H9 (cell line): ENCODE results near the gene CTU2. TPM values are rescaled to one million over a fixed set of nuclear protein-coding genes. Genes with fewer than 3 reads are reported as not detected.

Source experiments
- DNase-seq: peaks from one replicate; pipeline ENCODE4 v3.0.0-alpha.2; 2017
- H2AFZ ChIP-seq: one replicate; pipeline ENCODE4 v1.6.1; 2013; ENCODE audit warnings: mild to moderate bottlenecking, low read length, control low read depth, moderate library complexity
- H2AK5ac ChIP-seq: 2 replicates; pipeline ENCODE4 v1.6.1; 2013; ENCODE audit warnings: low read length, control low read depth, mixed read lengths; ENCODE audit not compliant: insufficient read length
- H2BK120ac ChIP-seq: one replicate; pipeline ENCODE4 v1.6.1; 2013; ENCODE audit warnings: low read depth, mild to moderate bottlenecking, low read length, control low read depth, inconsistent platforms; ENCODE audit not compliant: poor library complexity, severe bottlenecking
- H2BK12ac ChIP-seq: 2 replicates; pipeline ENCODE4 v1.6.1; 2013; ENCODE audit warnings: low read length, control low read depth, mixed read lengths, low read depth; ENCODE audit not compliant: insufficient read length
- H2BK15ac ChIP-seq: 2 replicates; pipeline ENCODE4 v1.6.1; 2013; ENCODE audit warnings: low read depth, low read length, control low read depth
- H2BK20ac ChIP-seq: one replicate; pipeline ENCODE4 v1.6.1; 2013; ENCODE audit warnings: low read depth, mild to moderate bottlenecking, low read length, control low read depth, inconsistent platforms; ENCODE audit not compliant: poor library complexity, severe bottlenecking
- H2BK5ac ChIP-seq: 2 replicates; pipeline ENCODE4 v1.6.1; 2013; ENCODE audit warnings: low read length, control low read depth, mixed read lengths; ENCODE audit not compliant: insufficient read length
- H3K14ac ChIP-seq: 2 replicates; pipeline ENCODE4 v1.6.1; 2013; ENCODE audit warnings: low read length, control low read depth; ENCODE audit not compliant: insufficient read depth
- H3K18ac ChIP-seq: 2 replicates; pipeline ENCODE4 v1.6.1; 2013; ENCODE audit warnings: low read depth, mild to moderate bottlenecking, mixed read lengths, low read length, control low read depth; ENCODE audit not compliant: insufficient read length
- H3K23ac ChIP-seq: 2 replicates; pipeline ENCODE4 v1.6.1; 2013; ENCODE audit warnings: low read length, control low read depth, mixed read lengths, low read depth; ENCODE audit not compliant: insufficient read length
- H3K23me2 ChIP-seq: 2 replicates; pipeline ENCODE4 v1.6.1; 2013; ENCODE audit warnings: low read depth, mild to moderate bottlenecking, mixed read lengths, low read length, control low read depth; ENCODE audit not compliant: insufficient read length, poor library complexity, severe bottlenecking
- H3K27ac ChIP-seq: 2 replicates; pipeline ENCODE4 v1.5.1; 2013; ENCODE audit warnings: low read length, control low read depth, mixed read lengths, low read depth; ENCODE audit not compliant: insufficient read length
- H3K27me3 ChIP-seq: 2 replicates; pipeline ENCODE4 v1.6.1; 2013; ENCODE audit warnings: low read length, control low read depth, inconsistent platforms; ENCODE audit not compliant: insufficient read depth
- H3K4ac ChIP-seq: 2 replicates; pipeline ENCODE4 v1.6.1; 2013; ENCODE audit warnings: low read depth, mild to moderate bottlenecking, control low read depth, inconsistent platforms, low read length, moderate library complexity
- H3K4me1 ChIP-seq: 2 replicates; pipeline ENCODE4 v1.6.1; 2013; ENCODE audit warnings: low read length, control low read depth, inconsistent platforms; ENCODE audit not compliant: insufficient read depth
- H3K4me2 ChIP-seq: 2 replicates; pipeline ENCODE4 v1.6.1; 2013; ENCODE audit warnings: low read length, control low read depth, mixed read lengths; ENCODE audit not compliant: insufficient read length, insufficient read depth
- H3K56ac ChIP-seq: 2 replicates; pipeline ENCODE4 v1.6.1; 2013; ENCODE audit warnings: low read depth, mild to moderate bottlenecking, mixed read lengths, low read length, control low read depth; ENCODE audit not compliant: insufficient read length
- H3K79me1 ChIP-seq: 2 replicates; pipeline ENCODE4 v1.6.1; 2013; ENCODE audit warnings: low read depth, mild to moderate bottlenecking, moderate library complexity, low read length, control low read depth, inconsistent platforms; ENCODE audit not compliant: insufficient read depth, poor library complexity, severe bottlenecking
- H3K79me2 ChIP-seq: 2 replicates; pipeline ENCODE4 v1.6.1; 2013; ENCODE audit warnings: low read length, control low read depth, inconsistent platforms; ENCODE audit not compliant: insufficient read depth
- H3K9ac ChIP-seq: 2 replicates; pipeline ENCODE4 v1.6.1; 2013; ENCODE audit warnings: low read length, control low read depth, mixed read lengths; ENCODE audit not compliant: insufficient read length; ENCODE audit errors: extremely low read depth
- H3K9me3 ChIP-seq: one replicate; pipeline ENCODE4 v1.6.1; 2013; ENCODE audit warnings: low read depth, low read length, inconsistent platforms; ENCODE audit not compliant: control insufficient read depth
- H3T11ph ChIP-seq: one replicate; pipeline ENCODE4 v1.6.1; 2013; ENCODE audit warnings: mild to moderate bottlenecking, low read length, control low read depth, inconsistent platforms
- H4K20me1 ChIP-seq: one replicate; pipeline ENCODE4 v1.6.1; 2013; ENCODE audit not compliant: control insufficient read depth, insufficient read length, insufficient read depth
- H4K5ac ChIP-seq: 2 replicates; pipeline ENCODE4 v1.6.1; 2013; ENCODE audit warnings: low read depth, mild to moderate bottlenecking, mixed read lengths, low read length, control low read depth; ENCODE audit not compliant: insufficient read length
- H4K8ac ChIP-seq: replicated peaks from 2 replicates; pipeline ENCODE4 v1.6.1; 2013; ENCODE audit warnings: low read length, control low read depth, mixed read lengths, low read depth; ENCODE audit not compliant: insufficient read length
- H4K91ac ChIP-seq: 2 replicates; pipeline ENCODE4 v1.6.1; 2013; ENCODE audit warnings: low read depth, mild to moderate bottlenecking, moderate library complexity, mixed read lengths, low read length, control low read depth; ENCODE audit not compliant: insufficient read length
- H3K27ac Mint-ChIP-seq, 3 experiments: 2 replicates in 2 of 3; 3 replicates in 1 of 3; pipeline ENCODE4 v1.8.0; 2020 to 2021; ENCODE audit warnings: mixed read lengths in 3 of 3, mild to moderate bottlenecking in 1 of 3, moderate library complexity in 1 of 3
- H3K27me3 Mint-ChIP-seq: 2 replicates; pipeline ENCODE4 v1.8.0; 2021; ENCODE audit warnings: low read depth, mild to moderate bottlenecking, moderate library complexity, mixed read lengths
- H3K36me3 Mint-ChIP-seq, 3 experiments: 2 replicates in 2 of 3; 3 replicates in 1 of 3; pipeline ENCODE4 v1.8.0; 2020 to 2021; ENCODE audit warnings: low read depth in 3 of 3, mixed read lengths in 3 of 3; ENCODE audit not compliant: insufficient read depth in 1 of 3
- H3K4me1 Mint-ChIP-seq, 2 experiments: 2 replicates each; pipeline ENCODE4 v1.8.0; 2020; ENCODE audit warnings: mixed read lengths in 2 of 2
- H3K4me3 Mint-ChIP-seq, 2 experiments: 2 replicates in 1 of 2; 3 replicates in 1 of 2; pipeline ENCODE4 v1.8.0; 2020 to 2021; ENCODE audit warnings: mild to moderate bottlenecking in 2 of 2, mixed read lengths in 2 of 2, moderate library complexity in 1 of 2
- H3K9me3 Mint-ChIP-seq, 2 experiments: 2 replicates in 1 of 2; 3 replicates in 1 of 2; pipeline ENCODE4 v1.8.0; 2020; ENCODE audit warnings: mild to moderate bottlenecking in 2 of 2, mixed read lengths in 2 of 2, moderate library complexity in 1 of 2
- CTCF ChIP-seq: fragments of 200-600 bp; sonication (generic); conservative IDR thresholded peaks from 3 replicates; pipeline ENCODE4 v1.8.0; 2021; ENCODE audit warnings: antibody characterized with exemption, mild to moderate bottlenecking
- WGBS: extraction: QIAGEN DNeasy Blood & Tissue Kit; methylation state at CpG from one replicate; pipeline ENCODE4 v1.1.7; 2013; ENCODE audit warnings: missing lambda C conversion rate, low lambda C conversion rate, mixed read lengths; ENCODE audit not compliant: insufficient read length; ENCODE audit errors: extremely low coverage; 5-methylcytosine and 5-hydroxymethylcytosine counted together
- total RNA-seq: library from RNA; stranded (reverse); gene quantifications from 2 replicates; pipeline ENCODE4 v1.2.1, GENCODE V29; 2021

The CTU2 gene
- total RNA-seq, 1 experiment from 2014 or later = 32.8 TPM

GRCh38 chr16:88721236-88721635 is 14.9 kb downstream of the CTU2 start:
- H2AK5ac ChIP-seq = no peak overlapping the region
- no peak overlapping the region for H2BK20ac ChIP-seq
- no peaks in the 10 kb centered on the region for H3K23me2 ChIP-seq
- no peak overlapping the region for H3K18ac ChIP-seq
- DNase-seq = no peak
- H4K20me1 ChIP-seq = no peaks in the 10 kb centered on the region
- no peak overlapping the region for H3K4me2 ChIP-seq
- H4K8ac ChIP-seq = no peak overlapping the region
- WGBS = no CpG with 5 or more reads among the region's 17 CpGs
- no peak overlapping the region for H3T11ph ChIP-seq
- H2BK5ac ChIP-seq = no peak overlapping the region
- no peak overlapping the region for H3K4ac ChIP-seq
- no peak overlapping the region for H3K4me3 Mint-ChIP-seq
- H2AFZ ChIP-seq = no peak overlapping the region
- no peak overlapping the region for H3K23ac ChIP-seq
- H3K27me3 Mint-ChIP-seq = no peaks in the 10 kb centered on the region
- no peaks in the 10 kb centered on the region for H3K4me1 Mint-ChIP-seq
- no peak overlapping the region for H2BK15ac ChIP-seq
- H3K36me3 Mint-ChIP-seq = peaks cover 12 to 43% (median 41%) of the 10 kb centered on the region in 3 experiments; a peak in 6 of 7 replicates
- H3K4me1 ChIP-seq = no peaks in the 10 kb centered on the region
- H2BK12ac ChIP-seq = no peak overlapping the region
- no peak overlapping the region for H3K27ac ChIP-seq
- H3K14ac ChIP-seq = no peak overlapping the region
- H3K79me1 ChIP-seq = no peaks in the 10 kb centered on the region
- H4K91ac ChIP-seq = no peak overlapping the region
- no peaks in the 10 kb centered on the region for H3K9me3 ChIP-seq
- H3K9me3 Mint-ChIP-seq = no peaks in the 10 kb centered on the region
- H3K56ac ChIP-seq = no peak overlapping the region
- no peak for TF ChIP-seq CTCF
- no peak overlapping the region for H4K5ac ChIP-seq
- H2BK120ac ChIP-seq = no peak overlapping the region
- H3K27me3 ChIP-seq = no peaks in the 10 kb centered on the region
- H3K79me2 ChIP-seq = no peaks in the 10 kb centered on the region
- no peak overlapping the region for H3K27ac Mint-ChIP-seq
- no peak overlapping the region for H3K9ac ChIP-seq
